NCI-H1694 treated with DMSO at 0.1 percent for 48 hours (cell line): Measurements from ENCODE around the gene SF1.

Source experiments
- DNase-seq: peaks from one replicate; lab custom pipeline; 2025; lab: John Stamatoyannopoulos, UW

The SF1 gene

DNA sequence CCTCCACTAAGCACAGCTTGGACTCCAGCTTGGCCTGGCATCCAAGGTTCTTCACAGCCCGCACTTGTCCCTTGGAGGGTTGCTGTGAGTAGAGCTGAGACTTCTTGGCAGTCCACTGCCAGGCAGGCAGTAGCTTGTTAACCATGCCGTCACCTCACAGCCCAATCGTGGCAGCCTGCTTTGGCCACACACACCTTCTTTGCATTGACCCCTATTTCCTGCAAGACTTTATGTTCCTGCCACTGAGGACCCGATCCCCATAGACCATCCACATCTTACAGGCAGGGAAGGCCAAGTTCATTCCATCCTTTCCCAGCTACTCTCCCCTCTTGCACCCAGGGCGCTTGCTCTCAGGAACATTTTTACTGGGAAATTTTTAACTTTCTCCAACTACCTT lies 16.1 kb downstream of the SF1 start:
- DNase-seq: no peak

DNA sequence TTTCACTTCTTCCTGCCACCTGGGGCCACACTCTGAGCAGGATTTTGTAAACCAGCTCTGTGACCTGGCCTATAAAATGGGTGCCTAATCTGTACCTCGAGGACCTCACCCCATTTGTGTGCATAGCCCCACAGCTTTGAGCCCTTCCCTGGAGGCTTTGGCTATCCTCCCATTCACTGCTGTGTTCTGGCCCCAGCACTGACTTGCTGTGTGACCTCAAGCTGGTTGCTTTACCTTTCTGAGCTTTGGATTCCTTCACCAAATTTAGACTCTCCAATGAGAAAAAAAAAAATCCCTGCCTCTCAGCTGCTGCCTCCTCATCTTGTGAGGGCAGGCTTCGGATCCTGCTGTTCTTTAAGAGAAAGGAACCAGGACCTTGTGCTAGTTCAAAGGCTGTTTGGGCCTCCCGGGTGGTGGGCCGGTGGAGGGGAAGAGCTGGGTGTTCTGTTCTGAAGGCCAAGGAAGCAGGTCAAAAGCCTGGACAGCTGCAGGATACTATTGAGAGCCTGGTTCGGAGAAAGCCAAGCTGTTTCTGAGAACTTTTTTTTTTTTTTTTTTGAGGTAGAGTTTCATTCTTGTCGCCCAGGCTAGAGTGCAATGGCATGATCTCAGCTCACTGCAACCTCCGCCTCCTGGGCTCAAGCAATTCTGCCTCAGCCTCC lies 17.5 kb downstream of the SF1 start:
- DNase-seq: no peak

GRCh38 chr11:64759722-64760719 lies 18.3 kb downstream of the SF1 start, which contains the start of gene PYGM:
TSS of gene PYGM (minus strand) at chr11:64759974. CDS start at chr11:64759898, 76 bp downstream.
- DNase-seq: no peak

DNA sequence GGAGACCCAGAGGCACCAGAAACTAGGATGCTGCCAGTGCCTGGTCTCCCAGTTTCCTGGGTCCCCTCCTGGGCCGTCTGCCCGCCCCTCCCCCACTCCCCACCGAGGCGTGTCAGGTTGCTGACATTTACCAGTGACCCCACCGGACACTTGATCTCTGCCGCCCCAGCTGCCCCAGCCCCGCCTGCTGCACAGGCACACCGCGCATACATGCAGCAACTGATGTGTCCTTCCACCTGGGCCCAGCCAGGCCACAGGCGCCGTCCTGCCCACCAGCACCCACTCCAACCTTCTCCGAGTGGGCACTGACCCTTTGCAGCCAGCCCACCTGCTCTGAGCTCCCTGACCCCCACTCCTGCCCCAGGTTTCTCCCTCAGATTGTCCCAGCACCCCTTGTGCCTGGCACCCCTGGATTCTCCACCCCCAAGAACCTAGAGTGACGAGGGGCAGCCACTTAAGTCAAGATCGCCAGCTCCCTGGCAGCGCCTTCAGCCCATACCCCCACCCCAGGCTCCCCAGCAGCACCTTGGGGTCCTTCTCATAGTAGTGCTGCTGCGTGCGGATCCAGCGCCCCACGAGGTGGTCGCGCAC lies 19.1 kb downstream of the SF1 start:
- no peak for DNase-seq

DNA sequence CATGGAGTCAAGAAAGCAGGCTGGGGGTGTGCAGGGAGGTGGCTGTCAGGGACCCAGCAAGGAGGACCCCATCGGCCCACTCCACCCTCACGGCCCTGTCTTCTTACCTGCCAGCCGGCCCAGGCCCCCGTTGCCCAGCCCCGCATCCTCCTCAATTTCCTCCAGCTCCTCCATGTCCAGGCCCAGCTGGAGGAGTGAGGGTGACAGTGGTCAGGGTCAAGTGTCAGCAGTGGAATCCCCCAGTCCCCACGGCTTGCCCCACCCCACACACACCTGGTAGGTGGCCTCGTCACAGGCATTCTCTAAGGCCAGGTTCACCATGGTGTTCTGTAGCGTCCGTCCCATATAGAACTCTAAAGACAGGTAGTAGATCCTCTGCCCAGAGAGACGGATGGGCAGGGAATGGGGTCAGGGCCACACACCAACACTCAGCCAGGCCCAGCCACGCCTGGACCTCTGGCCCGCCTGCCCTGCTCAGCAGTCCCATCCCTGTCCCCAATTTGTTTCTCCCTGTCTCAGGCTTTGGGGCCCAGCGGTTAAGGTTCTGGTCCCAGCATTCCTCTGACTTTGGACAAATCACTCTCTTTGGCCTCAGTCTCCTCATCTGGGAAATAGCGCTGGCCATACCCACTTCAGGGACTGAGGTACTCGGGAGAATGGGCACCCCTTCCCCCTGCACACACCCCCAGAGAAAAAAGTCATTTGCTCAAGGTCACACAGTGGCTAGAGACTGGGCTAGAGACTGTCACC lies 19.8 kb downstream of the SF1 start:
- no peak for DNase-seq

DNA sequence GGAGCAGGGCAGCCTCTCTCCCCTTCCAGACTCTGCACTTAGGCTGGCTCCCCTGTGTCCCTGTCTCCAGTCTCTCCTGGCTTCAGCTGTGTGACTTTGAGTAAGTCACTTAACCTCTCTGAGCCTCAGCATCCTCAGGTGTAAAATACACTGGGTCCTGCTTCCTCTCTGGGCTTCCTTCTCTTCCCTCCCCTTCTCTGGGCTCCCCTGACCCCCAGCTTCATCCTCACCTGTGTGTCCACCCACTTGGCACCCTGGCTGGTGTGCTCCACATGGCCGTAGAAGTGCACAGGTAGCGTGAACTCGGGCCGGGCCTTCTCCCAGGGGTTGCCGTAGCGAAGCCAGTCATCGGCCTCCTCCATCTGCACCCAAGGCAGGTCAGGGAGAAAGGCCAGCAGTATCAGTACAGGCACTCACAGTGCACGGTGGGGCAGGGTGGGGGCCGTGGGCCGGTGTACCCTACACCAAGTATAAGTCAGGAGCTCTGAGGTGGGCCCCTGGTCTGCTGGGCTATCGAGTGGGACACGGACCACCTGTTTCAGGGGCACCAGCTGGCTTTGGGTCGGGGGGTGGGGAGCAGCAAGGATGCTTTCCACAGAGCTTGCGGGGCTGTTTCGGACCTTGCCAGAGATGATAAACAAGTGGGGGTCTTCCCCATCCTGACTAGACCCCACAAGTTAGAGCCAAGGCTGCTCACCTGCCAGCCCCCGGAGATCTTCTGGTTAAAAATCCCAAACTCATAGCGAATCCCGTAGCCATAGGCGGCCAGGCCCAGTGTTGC lies 20.6 kb downstream of the SF1 start:
- DNase-seq: no peak

DNA sequence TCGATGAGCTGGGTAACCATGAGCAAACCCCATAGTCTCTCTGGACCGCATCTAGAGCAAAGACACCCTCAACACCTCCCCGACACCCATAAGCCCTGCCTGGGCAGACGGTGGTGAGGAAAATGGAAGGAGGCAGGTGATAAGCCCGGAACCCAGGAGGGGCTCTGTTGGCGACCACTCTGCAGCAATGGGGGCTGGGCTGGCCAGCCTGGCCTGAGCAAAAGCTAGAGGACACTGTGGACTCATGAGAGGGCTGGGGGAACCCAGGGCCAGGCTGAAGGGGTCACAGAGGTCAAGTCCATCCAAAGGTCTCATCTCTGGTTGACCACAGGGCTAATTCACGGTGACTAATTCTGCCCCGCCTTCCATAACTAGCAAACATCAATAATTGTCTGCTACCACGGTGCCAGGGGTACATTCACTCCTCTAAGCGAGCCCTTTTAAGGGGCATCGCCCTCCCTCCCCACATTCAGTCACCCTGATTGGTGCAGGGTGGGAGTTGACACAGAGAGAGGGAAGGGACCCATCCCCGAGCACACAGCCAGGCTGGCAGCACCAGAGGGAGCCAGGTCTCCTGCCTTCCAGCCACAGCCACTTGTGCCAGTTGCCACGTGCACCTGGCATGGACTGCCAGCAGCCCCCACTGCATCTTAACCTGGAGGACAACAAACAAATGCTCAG lies 22.5 kb downstream of the SF1 start:
- DNase-seq: no peak

DNA sequence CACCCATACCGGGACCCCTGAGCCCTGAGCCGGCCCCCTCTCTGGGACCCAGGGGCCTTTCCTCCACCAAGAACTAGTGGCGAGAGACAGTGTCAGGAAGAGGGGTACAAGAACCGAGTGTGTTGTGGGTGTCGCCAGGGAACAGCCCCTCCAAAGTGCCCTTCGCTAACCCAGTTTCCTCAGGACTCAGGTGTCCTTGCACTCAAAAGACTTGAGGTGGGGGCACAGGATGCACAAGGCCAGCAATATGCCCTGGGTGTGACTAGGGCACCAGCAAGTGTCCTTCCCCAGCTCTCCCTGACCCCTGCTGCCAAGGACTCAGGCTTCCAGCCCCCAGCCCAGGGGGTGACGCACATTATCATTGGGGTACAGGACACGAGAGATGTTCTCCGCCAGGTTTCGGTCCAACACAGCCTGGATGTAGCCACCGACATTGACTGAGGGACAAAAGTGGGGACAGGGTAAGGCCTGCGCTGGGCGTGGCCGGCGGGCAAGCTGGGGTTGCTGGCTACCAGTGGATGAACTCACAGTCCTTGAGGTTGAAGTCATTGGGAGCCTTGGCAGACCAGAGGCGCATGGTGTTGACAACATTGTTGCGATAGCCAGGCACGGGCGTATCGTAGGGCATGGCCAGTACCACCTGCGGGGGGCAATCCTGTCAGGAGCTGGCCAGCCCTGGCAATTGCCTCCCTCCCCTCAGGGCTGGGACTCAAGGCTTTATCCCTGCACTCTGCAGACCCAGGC lies 23.3 kb downstream of the SF1 start:
- DNase-seq: no peak

DNA sequence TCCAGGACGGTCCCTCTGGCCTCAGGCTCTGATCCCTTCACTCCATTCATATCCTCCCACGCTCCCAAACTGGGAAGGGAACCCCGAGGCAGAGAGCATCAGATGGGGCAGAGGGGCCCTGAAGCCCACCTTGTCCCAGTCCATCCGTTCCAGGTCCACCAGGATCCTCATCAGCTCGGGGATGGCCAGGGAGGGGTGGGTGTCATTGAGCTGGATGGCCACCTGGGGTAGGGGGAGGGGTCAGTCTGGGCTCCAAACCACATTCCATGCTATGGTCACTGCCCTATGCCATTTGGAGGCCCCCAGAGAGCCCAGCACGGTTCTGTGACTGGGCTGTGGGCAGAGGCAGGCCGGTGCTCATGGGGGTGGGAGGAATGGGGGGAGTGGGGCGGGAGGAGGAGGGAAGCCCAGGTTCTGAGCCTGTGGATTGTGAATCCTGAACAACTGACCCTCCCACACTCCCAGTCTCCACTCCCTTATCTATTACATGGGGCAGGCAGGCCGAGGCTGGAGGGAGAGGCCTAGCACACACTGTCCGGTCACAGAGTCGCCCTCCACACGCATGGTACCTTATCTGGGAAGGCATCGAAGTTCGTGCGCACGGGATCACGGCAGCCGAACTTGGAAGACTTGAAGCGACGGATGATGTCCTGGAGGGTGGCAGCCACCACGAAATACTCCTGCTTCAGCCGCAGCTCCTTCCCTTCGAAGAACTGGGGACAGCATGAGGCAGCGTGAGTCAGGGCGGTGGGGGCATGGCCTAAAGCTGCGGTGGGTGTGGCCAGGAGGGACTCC lies 24.0 kb downstream of the SF1 start:
- DNase-seq: no peak

GRCh38 chr11:64753380-64754123 lies 24.8 kb downstream of the SF1 start:
- no peak for DNase-seq

DNA sequence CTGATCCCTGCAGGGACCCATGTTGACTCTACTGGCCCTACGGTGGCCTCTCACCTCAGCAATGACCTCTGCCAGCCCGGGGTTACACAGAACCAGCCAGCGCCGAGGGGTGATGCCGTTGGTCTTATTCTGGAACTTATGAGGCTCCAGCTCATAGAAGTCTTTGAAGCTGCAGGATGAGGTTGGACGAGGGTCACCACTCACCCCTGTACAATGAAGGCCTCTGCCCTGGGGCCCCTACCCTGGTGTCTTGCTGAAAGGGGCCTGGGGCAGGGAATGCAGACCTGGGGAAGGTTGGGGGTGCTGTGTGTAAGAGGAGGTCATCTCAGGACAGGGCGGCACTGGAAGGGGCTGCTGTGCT lies 25.3 kb downstream of the SF1 start:
- DNase-seq: no peak

GRCh38 chr11:64752175-64752970 lies 26.0 kb downstream of the SF1 start:
- DNase-seq: no peak

- no peak for DNase-seq
Measured at GRCh38 chr11:64751580-64751979, 26.8 kb downstream of the SF1 start.

DNA sequence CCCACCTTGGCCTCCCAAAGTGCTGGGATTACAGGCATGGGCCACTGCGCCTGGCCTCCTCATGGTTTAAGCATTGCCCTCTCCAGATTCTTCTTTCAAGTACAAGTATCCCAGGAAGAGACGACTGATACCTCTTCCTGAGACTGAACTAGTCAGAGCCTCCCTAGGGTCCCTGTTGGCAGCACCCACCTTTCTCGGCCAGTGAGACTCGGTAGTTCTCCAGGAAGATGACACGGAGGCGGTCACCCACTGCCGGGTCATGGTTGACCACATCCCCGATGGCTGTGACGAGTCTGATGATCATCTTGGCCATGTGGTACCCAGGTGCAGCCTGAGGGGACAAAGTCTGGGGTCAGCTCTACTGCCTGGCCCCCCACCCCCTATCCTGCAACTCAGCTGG lies 27.2 kb downstream of the SF1 start:
- DNase-seq: no peak

GRCh38 chr11:64750361-64751054 lies 27.8 kb downstream of the SF1 start:
- no peak for DNase-seq

DNA sequence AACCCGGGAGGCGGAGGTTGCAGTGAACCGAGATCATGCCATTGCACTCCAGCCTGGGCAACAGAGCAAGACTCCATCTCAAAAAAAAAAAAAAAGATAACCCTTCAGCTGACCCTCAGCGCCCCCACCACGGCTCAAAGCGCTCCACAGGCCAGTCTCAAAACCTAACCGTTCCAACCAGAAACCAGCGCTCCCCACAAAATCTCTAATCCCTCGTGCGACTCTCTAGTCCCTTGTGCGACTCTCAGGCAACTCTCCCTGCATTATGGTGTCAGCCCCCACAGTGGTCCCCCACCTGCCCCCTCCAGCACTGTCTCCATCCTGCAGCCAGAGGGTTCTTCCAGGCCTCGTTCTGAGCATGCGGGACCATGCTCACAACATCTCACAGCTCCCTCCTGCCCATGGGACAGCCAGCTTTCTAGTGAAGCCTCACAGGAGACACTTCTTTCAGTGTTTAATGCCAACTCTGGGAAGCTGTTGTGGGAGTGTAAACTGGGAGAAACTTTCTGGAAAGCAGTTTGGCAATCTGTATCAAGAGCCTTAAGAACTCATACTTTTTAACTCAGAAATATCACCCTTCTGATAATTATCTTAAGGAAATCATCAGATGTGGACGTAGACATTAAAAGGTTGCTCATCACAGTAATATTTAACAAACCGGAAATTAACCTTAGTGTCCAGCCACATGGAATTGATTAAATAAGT lies 30.2 kb downstream of the SF1 start:
- DNase-seq: no peak
